Stimulated activated naive CD4-positive, alpha-beta T cell (primary cell): Measurements from ENCODE around the gene RGS19.

ENCODE experiments used
- DNase-seq, 6 experiments: peaks; one replicate each; lab custom pipeline; 2025; lab: John Stamatoyannopoulos, UW

RGS19 gene

DNA sequence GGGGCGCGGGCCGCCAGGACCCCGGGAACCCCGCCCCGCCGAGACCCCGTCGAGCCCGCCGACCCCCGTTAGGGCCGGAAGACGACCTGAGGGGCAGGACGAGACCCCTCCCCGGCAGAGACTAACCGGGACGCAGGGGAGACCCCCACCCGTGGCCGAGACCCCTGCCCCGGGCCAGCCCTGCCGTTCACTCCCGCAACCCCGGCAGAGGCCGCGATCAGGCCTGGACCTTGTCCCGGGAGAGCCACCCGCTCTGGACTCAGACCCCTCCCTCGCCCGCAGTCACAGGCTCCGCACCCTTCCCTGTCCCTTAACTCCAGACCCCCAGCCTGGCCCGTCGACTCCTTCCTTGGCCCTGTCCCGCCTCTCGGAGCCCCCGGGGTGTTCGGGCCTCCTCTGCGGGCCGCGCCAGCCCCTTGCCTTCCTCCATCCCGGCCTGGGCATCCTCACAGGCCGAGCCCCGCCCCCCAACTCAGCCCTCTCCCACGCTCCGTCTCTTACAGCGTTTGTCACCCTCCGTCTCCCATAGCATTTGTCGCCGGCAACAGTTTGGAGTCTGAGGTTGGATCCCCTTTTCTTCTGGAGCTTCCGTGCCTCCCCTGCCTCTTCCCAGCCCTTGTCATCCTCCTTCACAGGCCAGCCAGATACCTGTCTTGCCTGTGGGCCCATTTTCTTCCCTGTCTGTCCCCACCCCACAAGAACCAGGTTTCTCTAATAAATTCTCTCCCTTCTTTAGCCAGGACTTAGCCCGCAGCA is 15.8 kb downstream of the RGS19 start:
- no peak for DNase-seq

DNA sequence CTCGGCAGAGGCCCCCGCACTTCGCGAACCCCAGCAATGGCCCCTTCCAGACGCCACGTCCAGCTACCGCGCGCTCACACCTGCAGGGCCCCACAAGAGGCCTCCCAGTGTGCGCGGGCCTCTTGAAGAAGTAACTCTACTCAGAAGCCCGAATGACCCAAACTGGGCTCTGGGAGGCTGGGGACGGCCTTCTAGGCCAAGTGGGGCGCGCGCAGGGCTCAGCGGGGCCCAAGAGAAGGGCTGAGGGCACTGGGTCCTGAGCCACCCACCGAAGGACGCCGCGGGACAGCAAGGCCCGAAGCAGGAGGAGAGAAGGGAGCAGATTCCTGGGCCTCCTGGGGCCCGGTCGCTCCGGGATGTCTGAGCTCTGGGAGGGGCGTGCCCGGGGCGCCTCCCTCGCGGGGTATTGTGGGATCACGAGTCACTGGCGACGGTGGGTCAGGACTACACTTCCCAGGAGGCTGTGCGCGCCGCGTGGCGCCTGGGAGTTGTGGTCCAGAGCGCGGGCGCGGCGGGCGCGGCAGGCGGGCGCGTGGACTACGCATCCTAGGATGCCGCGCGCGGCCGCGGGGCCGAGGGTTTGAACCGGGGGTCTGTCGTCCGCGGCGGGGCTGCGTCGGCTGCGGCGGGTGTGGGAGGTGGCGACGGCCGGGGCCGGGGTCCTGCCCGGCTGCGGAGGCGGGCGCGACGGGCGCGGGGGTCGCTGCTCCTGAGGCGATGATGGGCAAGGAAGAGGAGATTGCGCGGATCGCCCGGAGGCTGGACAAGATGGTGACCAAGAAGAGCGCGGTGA is 16.5 kb downstream of the RGS19 start, which contains the start of gene TCEA2:
Gene TCEA2, plus strand, starts transcription at position 603 of the 793 bp plus-strand sequence. Its CDS starts 115 bp downstream, at position 718.
- peak; percentile 83 to 90 (median 89) for DNase-seq

DNA sequence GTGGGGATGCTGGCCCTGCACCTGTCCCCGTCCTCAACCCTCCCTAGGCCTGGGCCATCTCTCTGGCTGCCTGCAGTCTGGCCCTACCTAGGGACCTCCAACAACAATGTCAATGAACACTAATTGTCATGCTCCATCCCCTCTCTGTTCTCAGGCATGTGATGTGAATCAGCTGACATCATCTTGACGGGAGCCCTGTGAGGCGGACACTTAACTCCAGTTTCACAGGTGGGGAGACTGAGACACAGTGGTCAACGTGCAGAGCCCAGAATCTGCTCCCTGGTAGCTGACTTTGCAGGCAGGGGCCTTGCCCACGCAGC is 17.1 kb downstream of the RGS19 start:
- DNase-seq: no peak

DNA sequence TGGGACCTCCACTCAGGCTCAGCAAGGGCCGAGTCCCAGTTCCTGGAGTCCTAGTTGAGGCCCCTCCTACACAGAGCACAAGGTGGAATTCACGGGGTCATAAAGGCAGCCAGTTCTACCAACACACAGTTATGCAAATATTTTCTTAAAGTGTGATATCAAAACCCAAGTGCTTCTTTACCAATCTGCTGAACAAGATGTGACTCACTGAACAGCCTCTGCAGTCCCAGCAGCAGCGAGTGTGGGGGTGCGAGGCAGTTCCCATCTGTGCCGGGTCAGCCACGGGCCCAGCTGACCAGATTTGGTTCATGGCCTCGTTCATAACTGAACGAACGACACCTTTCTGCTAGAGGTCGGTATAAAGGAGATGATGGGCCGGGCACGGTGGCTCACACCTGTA is 20.8 kb downstream of the RGS19 start:
- DNase-seq: no peak

DNA sequence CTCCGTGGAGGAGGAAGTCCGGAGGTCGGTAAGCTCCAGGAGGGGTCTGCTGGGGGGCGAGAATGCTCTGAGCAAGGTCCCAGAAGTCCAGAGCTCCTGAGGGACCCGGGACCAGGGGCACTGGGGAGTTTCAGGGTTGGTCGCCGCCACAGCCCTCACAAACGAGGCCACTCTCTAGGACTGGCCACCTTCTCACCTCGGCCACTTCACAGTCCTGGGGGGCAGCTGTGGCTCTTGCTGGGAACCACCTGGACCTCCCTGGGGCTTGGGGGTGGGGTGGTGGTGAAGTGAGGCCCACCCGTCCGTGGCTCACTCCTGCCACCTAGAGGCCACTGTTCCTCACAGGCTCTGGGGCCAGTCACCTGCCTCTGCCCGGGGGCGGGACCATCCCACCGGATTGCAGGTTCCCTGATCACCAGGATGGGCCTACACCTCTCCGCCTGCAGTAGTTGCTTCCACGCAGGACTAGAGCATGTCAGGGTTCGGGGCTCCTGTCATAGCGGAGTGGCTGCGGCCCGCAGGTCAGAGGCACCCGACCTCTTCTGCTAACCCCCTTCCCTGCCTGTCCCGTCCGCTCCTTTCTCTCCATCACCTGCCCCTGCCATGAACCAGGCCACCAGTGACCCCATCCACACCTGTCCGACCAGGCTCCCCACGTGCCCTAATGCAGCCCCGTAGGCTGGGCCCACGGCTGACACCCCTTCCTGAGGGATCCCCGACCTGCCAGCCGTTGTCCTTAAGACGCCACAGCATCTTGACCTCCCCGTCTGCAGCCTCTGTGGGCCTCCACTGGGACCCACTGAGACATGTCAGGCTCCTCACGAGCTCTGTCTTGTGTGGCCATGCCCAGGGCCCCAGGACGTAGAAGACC is 21.5 kb downstream of the RGS19 start:
- DNase-seq: peak; percentile 46 to 80 (median 70)

DNA sequence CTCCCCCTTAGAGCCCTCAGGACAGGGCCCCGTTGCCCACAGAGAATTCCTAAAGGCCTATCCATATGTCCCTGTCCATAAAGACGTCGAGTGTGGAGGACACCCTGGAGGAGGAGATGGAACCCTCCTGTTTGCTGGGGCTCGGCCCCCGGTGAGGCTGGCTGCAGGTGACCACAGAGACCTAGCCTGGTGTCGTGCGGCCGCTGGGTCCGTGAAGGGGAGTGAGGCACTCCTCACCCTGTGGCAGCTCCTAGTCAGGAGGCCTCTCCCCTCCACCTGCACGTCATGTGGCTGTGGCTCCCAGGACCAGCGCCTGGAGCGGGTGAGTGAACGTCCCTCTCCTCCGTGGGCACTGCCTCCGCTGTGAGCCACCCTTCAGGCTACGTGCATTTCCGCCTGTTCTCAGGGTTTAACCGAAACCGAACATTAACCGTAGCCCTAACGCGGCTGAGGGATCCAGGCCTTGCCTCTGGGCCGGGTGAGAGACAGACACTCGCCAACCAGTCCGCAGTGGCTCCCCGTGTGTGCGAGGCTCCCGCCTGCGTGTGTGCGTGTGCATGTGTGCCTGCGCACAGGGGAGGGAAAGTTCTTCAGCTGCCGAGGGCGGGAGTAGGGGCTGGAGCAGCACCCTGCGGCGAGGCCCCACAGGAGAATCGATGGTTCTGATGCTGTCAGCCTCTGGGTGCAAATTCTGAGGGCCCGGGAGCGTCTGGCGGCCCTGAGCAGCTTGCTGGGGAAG is 22.3 kb downstream of the RGS19 start:
- peak in 2 of 6 experiments; percentile 25 to 31 for DNase-seq

DNA sequence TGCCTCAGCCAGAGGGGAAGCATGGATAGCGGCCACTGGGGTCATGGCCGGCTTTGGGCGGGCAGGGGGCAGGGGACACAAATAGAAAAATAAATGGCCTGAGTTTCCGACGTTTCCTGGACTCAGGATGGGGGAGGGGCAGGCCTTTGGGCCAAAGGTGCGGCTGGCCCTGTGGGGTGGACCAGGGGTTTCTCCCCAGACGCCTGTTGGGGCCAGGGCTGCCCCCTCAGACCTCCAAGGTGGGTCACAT is 22.8 kb downstream of the RGS19 start:
- DNase-seq: no peak

DNA sequence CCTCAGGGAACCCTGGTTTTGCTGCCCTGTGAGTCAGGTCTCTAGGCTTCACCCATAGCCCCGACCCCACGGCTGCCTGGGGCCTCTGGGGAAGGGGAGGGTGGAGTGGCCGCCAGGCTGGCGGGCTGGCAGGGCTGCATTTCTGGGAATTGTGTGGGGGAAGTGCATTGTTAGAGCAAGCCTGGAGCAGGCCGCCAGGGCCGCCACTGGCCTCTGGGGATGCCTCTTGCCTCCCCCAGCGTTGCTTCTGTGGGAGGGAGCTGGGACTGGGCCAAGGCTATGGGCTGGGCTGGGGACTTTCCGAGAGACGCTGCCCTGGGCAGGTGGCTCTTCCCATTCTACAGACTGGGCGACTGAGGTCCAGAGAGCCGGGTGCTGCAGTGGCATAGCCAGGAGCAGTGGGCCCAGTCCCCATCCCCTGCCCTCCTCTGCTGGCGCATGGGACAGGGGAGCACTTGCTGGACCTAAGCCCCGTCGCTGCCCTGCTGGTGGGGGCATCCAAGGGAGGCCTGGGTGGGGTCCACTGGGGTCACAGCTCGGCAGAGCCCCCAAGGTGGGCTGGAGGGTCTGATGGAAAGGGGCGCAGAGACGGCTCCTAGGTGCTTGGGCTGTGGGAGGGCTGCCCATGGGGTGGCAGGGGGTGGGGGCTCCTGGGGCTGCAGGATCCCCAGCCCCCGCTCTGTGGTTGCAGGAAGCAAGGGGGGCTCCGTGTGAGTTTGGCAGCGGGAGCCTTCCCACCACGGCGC is 23.3 kb downstream of the RGS19 start:
- no peak for DNase-seq

DNA sequence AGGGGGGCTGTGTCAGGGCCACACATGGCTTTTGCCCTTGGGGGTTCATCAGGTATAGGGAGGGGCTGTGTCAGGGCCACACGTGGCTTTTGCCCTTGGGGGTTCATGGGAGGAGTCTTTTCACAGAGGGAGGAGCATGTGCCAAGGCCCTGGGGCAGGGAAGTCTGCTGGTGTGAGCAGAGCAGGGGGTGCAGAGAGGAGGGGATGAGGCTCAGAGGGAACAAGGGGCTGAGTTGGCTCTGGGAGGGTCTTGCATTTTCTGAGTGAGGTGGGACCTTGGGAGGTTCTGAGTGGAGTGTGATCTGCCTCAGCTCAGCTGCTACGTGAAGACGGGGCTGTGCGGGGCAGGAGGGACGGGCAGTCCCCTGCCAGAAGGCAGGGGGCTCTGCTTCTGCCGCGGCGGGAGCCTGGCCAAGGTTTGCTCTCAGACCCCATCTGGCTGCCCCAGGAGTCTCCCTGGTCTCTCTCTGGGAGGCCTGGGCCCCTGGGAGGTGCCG is 23.9 kb downstream of the RGS19 start:
- DNase-seq: no peak

DNA sequence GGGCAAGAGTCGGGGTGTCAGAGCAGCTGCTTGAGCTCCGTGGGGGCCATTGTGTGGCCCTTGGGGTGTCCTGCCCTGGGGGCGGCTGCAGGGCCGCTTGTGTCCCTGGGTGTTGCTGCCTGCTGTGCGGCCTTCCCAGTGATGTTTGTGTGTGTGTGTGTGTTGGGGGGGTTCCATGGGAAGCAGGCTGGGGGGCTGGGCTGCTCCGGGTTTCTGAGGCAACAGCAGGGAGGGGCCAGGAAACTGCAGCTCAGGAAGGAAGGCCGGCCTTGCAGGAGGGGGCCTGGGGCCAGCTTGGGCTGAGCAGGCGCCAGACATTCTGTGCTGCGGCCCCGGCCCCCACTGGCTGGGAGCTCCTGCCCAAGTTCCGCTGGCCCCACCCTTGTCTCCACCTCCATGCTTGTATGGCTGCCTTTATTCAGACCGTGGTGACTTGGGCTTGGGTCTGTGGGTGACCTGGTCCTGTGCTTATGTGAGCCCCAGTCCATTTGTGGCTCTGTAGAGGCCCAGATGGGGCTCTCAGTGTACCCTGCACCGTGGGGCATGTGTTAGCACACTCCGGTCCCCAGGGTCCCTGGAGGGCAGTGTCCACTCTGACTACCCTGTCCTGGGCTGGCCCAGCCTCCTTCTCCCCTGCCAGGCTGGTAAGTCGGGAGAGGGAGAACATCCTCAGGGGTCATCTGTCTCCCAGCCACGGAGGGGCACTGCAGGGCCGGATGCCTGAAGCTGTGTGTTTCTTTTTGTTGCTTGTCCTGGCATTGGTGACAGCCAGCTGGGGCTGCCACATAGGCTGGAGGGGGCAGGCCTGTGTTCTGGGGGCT is 25.3 kb downstream of the RGS19 start:
- DNase-seq: no peak

DNA sequence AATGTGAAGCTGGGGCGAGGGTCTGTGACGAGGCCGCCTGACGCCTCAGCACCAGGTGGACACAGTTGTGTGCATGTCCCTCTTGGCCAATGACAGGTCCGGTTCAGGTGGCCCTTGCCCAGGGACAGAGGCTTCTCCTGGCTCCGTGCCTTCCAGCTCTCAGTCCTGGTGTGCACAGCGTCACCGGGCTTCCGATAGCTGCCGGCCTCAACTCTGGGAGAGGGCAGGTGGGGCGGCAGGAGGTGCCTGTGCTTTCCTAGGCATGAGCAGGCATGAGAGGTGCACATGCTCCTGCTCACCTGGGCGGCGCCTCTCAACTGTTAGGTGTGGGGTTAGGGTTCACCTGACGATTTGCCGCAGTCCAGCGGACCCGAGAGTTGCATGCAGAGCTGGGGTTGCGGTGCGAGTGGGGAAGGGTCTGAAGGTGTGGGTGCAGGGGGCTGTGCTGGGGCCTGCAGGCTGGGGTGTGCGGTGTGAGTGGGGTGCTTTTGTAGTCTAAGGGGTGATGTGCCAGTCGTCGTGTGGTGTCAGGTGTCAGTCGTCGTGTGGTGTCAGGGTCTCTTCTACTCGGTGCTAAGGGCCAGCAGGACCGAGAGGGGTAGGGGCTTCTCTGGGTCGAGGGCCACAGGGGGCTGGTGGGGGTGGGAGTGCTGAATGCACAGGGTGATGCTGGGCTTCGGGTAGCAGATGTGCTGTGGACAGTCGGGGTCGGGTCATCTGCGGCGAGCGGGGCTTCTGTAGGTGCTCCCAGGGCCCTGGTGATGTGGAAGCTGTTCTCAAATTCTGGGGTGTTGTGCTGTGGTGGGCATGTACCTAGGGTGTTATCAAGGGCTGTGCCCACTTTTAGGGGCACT is 26.1 kb downstream of the RGS19 start:
- DNase-seq: no peak

DNA sequence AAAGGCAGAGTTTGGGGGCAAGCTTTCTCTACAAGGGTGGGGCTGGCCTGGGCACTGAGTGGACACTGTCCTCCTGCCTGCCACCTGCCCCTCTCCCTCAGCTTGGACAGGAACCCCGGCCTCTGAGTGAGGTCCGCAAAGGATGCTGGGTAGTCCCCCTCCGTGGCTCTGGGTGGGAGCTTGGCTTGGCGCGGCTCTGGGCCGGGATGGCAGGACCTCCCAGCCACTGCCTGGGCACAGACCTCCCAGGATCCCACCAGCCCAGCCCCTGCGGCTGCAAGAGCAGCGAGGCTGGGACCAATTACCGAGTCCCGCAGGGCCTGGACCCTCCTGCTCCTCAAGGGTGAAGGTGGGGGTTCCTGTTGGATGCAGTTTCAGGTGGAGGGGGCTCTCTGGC is 27.0 kb downstream of the RGS19 start:
- DNase-seq: no peak

DNA sequence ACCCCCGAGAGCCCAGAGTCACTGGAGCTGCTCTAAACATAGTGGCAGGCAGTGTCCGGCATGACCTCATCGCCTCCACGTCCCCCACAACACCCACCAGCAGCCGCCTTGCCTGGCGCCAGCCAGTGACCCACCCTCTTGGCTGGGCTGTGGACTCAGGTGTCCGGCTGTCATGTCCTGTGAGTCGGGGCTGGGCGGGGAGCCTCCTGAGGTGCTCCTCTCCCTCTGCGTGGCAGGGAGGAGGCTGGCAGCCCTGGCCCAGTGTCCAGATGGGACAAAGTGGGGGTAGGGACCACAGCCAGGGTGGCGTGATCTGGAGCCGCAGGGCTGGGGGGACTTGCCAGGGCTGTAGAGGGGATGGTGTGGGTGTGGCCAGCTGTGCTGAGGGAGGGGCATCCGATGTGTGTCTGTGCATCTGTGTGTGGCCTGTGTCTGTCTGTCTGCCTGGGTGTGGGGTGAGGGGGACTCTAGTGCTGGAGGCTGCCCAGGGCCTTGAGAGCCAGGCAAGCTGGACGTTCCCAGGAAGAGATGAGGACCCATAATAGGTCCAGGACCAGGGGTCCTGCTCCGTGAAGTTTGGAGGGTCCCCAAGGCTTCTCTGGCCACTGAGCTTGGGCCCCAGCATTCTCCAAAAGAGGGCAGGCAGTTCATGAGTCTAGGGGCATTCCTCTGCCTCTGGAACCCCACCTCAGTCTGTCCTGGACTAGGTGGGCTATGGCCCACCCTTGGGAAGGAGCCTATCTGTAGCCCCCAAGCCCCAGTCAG is 27.6 kb downstream of the RGS19 start:
- DNase-seq: no peak

DNA sequence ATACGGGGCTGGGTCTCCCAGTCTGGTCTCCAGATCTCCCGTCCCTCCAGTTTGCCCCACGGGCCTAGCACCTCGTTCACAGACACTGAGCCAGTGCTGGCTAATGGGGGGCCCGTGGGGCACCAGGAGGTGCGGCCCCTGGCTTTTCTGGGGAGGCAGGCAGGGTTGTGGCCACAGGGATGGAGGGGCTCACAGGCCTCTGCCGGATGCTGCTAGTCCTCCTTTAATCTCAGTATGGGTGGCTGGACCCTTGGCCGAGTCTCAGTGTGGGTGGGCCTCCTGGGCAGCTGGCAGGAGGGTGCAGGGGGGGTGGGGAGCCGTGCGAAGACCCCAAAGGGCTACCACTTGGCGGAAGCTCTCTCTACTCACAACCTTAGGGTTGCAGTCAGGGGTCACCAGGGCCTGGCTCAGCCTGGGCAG is 28.3 kb downstream of the RGS19 start:
- no peak for DNase-seq

DNA sequence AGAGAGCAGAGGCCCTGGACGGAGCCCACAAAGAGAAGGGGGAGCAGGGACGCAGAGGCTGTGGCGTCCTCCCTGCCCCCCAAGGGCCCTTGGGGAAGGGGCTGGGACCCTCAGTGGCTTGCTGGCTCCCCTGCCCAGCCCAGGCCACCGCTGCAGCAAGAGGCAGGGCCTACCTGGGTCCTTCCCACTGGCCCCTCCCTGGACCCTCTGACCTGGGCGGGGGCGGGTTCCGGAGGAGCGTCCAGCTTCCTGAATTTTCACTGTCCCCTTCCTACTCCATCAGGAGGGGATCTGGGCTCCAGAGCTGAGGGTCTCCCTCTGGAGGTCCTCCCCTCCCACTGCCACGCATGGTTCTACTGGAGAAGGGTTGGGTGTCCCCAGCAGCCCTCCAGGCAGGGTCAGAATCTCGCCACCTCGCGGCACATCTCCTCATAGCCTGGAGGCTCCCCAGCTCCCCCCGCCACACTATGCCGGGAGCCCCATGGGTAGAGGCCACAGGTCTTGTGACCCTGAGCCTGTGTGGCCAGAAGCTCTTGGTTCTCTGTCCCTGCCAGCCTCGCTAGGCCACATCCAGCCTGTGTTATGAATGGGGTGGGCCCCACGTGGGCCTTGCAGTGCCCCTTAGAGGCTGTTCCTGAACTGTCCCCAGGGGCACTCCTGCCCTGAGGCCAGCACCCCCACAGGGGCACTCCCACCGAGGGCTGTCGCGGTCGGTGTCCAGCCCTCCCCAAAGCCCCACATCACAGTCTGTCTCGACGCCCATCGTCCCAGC is 28.9 kb downstream of the RGS19 start:
- DNase-seq: no peak

DNA sequence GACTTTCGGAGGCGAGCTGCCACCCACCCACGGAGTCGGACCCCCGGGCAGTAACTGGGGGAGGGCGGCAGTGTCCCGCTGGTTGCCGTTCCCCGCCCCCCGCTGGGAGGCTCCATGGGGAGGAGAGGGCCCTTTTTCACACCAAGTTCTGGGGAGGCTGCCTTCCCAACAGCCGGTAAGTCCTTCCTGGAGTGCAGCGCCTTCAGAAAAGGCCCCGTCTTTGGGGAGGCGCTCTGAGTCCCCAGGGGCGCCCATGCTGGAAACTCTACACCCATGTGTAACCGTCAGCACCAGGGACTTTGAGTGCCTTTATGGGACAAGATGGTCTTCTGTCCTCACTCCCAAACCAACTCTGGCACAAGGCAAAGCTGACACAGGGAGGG is 29.4 kb downstream of the RGS19 start:
- DNase-seq: no peak

DNA sequence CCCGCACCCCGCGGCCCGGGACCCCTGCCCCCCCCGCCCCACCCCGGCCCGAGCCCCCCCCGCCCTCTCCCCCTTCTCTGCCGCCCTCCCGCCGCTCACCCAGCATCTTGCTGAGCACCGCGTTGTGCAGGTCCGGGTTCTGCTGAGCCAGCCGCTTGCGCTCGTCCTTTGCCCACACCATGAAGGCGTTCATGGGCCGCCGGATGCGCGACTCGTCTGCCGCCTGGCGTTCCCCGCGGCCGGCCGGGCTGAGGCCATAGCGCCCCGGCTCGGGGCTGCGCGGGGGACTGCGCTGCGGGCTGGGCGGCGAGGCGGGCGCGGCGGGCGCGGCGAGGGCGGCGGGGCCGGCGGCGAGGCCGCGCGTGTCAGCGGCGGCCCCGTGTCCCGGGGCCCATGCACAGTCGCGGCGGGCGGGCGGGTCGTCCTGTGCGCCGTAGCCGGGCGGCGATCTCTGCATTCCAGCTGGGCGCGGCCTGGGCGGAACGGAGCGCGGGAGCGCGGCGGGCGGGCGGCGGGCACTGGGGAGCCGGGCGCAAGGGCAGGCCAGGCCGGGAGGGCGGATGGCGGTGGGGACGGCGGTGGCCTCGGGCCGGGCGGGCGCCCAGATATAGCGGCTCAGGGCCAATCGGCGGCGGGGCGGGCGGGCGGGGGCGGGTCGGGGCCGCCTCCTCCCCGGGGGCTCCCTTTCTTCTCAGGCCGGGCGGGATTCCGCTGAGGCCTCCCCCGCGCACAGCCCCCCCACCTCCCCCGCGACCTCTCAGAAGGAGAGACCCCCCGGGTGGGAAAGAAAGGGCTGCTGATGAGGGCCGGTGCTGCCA is 30.0 kb downstream of the RGS19 start, which contains the start of gene SOX18:
Gene SOX18, minus strand, starts transcription at position 580 of the 818 bp plus-strand sequence. Its CDS starts 123 bp downstream, at position 457.
- peak in 1 of 6 experiments; percentile 18 for DNase-seq
